CD1c-positive myeloid dendritic cell (primary cell): ENCODE measurements around the gene L2HGDH.

ENCODE experiments used
- DNase-seq: peaks from one replicate; pipeline ENCODE4 v3.0.0-alpha.2; 2016; ENCODE audit errors: extremely low spot score

L2HGDH gene

GRCh38 chr14:50229681-50230080, 82.3 kb downstream of the L2HGDH start:
- no peak for DNase-seq

DNA sequence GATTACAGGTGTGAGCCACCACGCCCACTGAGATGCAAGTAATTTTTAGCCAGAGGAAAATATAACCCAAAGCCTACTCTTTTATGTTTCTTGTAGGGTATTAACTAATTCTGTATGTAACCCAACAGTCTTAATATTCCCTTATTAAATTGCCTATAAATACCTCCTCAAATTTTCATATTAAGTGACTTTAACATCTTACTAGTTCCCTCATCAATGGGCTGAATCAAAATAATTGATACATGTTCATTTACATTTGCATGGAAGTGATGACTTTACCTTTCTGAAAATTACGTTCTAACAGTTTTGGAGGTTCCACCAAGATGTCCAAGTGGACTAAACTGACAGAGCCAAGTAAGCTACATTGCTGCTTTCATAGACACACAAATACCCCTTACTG, 83.7 kb downstream of the L2HGDH start:
- DNase-seq = no peak

- DNase-seq = peak; percentile 31
Observed at GRCh38 chr14:50225974-50226297, 86.1 kb downstream of the L2HGDH start.

DNA sequence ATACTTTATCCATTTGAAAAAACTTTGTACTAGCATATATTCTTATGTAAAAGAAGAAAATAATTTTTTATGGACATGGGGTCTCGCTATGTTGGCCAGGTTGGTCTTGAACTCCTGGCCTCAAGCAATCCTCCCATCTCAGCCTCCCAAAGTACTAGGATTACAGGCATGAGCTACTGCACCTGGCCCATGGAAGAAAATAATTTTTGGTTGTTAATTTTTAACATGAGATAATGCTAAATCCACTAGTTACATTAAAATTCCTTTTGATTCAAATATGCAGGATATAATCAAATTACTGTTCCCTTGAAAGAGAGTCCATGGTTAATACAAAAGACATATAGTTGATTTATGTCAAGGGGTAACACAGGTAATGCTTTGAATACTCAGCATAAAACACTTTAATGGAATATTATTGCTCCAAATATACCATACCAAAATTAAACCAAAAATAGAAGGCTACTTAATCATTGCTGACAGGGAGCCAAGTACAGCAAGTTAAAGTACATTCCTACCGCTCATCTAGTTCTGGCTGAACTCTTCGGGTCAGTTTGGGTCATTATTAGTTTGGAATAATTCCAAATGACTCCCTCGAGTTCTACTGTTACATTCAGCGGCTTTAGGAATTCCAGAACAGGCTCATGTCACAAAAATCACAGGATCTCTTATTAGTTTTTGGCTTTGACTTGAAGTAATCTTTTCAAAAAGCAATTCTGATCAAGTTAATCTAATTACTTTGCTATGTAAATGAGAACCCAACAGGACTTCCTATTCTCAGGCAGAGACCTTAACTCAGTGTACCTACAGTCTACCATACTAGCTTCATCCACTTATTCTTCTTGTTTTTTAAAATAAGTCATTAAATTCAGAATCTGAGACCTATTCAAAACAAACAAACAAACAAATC, 86.7 kb downstream of the L2HGDH start:
- no peak for DNase-seq

DNA sequence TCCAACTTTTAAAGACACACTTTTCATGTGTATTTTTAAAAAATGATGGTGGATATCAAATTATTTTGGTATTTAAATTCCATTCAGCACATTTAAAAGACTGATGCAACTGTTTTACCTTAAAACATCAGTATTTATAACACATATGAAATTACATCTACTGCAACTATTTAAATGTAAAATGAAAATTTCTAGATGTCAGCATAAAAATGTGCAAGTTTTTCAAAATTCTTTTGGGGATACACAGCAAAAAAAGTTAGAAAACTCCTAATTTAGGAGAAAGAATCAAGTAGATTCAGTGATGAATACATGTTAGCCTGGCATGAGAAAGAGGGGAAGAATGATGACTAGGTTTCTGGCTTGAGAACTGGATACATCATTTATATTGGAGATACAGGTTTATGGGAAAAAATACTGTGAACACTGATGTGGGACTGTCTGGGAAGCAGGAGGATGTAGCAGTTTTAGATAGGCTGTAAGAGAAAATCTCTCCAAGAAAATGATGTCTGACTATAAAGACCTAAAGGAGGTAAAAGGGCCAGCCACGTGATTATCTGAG, 89.9 kb downstream of the L2HGDH start:
- DNase-seq = no peak

GRCh38 chr14:50218501-50218900, 93.5 kb downstream of the L2HGDH start:
- DNase-seq = no peak

DNA sequence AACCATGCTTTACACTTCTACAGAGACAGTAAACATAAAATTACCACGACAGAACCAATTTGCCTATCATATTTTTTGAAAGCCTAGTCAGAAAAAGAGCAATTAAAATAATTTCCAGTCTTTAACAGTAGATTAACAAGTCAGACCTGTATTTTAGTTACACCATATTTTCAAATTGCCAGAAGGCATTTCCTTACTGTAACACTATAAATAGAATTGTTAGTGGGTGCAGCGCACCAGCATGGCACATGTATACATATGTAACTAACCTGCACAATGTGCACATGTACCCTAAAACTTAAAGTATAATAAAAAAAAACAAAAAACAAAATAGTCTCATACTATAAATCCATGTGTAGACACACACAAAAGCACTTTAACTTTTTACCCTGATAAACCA, 96.6 kb downstream of the L2HGDH start:
- no peak for DNase-seq

DNA sequence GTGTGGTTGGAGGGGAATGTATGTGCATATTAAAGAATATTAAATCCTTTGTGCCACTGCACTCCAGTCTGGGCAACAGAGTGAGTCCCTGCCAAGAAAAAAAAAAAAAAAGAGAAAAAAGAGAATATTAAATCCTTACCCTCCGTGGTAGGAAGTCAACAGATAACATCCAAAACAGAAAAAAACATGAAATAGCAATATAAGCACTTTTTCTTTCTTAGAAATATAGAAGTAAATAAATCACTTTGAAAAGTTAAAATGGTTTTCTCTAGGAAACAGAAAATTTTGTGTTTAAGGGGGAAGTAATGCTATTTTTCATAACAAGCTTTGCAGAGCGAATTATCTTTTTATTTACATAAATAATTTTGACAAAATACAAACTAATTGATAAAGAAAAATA, 98.2 kb downstream of the L2HGDH start:
- no peak for DNase-seq

- DNase-seq = no peak
Observed at GRCh38 chr14:50212726-50213125, 99.3 kb downstream of the L2HGDH start.

DNA sequence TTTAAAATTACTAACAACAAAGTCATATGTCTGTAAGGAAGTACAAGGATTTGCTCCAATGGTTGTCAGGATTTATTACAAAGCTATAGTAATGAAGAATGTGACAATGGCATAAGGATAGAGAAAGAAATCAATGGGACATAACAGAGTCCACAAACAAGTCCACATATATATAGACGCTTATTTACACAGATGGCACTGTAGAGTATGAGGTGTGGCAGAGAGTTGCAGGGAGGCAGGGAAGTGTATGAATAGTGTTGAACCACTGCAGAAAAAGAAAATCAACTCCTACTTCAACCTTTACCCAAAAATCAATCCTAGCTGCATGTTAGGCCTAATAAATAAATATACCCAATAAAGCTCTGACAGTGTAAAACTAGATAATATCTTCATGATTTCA, 102.0 kb downstream of the L2HGDH start:
- DNase-seq = no peak

GRCh38 chr14:50198499-50198898, 113.5 kb downstream of the L2HGDH start:
- DNase-seq = no peak

GRCh38 chr14:50191499-50191898, 120.5 kb downstream of the L2HGDH start:
- DNase-seq = no peak
